Measurements from ENCODE around the gene E2F8.

The E2F8 gene

GRCh38 chr11:19187833-19188258 lies 52.9 kb downstream of the E2F8 start:
- no peak overlapping the region for H3K4me3 ChIP-seq (ENCODE audit: low read length)
- no peak for TF ChIP-seq CTCF (IDR thresholded peaks at IDR 0.05; ENCODE audit: insufficient read depth, low read depth, low read length, missing control alignments)
- no peak for DNase-seq (ENCODE audit: low read depth)

- TF ChIP-seq CTCF (IDR thresholded peaks at IDR 0.05; ENCODE audit: insufficient read depth, low read depth, low read length, missing control alignments) = no peak
- peak; percentile 26 for DNase-seq (ENCODE audit: low read depth)
- no peak overlapping the region for H3K4me3 ChIP-seq (ENCODE audit: low read length)
Observed at GRCh38 chr11:19187114-19187832, 53.5 kb downstream of the E2F8 start.

GRCh38 chr11:19185516-19186052 lies 55.2 kb downstream of the E2F8 start:
- DNase-seq (ENCODE audit: low read depth) = no peak

GRCh38 chr11:19185036-19185435 lies 55.7 kb downstream of the E2F8 start:
- DNase-seq (ENCODE audit: low read depth) = no peak
- no peak overlapping the region for H3K4me3 ChIP-seq (ENCODE audit: low read length)
- TF ChIP-seq CTCF (IDR thresholded peaks at IDR 0.05; ENCODE audit: insufficient read depth, low read depth, low read length, missing control alignments) = no peak

More at GRCh38 chr11:19185516-19186052, 55.2 kb downstream of the E2F8 start:
- no peak overlapping the region for H3K4me3 ChIP-seq (ENCODE audit: low read length)
- no peak for TF ChIP-seq CTCF (IDR thresholded peaks at IDR 0.05; ENCODE audit: insufficient read depth, low read depth, low read length, missing control alignments)

GRCh38 chr11:19183646-19184045 lies 57.1 kb downstream of the E2F8 start:
- DNase-seq (ENCODE audit: low read depth) = no peak
- TF ChIP-seq CTCF (IDR thresholded peaks at IDR 0.05; ENCODE audit: insufficient read depth, low read depth, low read length, missing control alignments) = no peak
- H3K4me3 ChIP-seq (ENCODE audit: low read length) = no peak overlapping the region

GRCh38 chr11:19181531-19182261 lies 59.0 kb downstream of the E2F8 start:
- H3K4me3 ChIP-seq (ENCODE audit: low read length) = no peak overlapping the region
- TF ChIP-seq CTCF (IDR thresholded peaks at IDR 0.05; ENCODE audit: insufficient read depth, low read depth, low read length, missing control alignments) = no peak
- no peak for DNase-seq (ENCODE audit: low read depth)
